Cerebellar nuclear complex (tissue), 1 donor: ENCODE measurements around the gene TIAM2.
"Not testable (repeated sequence)": the region's sequence is repeated elsewhere in the genome, so short reads cannot be mapped to it uniquely, and the experiment has no call there.

Source experiments
- DNase-seq, 2 experiments: peaks; one replicate each; lab custom pipeline; 2025; lab: John Stamatoyannopoulos, UW

Gene TIAM2

GRCh38 chr6:155100591-155100990, 105.5 kb downstream of the TIAM2 start:
- DNase-seq: no peak

GRCh38 chr6:155103083-155103645, 108.0 kb downstream of the TIAM2 start:
- not testable (repeated sequence) for DNase-seq

- DNase-seq: no peak
These were observed 108.8 kb downstream of the TIAM2 start for GRCh38 chr6:155103816-155104366.

- no peak for DNase-seq
These were observed 111.5 kb downstream of the TIAM2 start for GRCh38 chr6:155106456-155107115.

- no peak for DNase-seq
These were observed 112.4 kb downstream of the TIAM2 start for GRCh38 chr6:155107432-155108069.

GRCh38 chr6:155108070-155108820, 113.1 kb downstream of the TIAM2 start:
- DNase-seq: no peak

- DNase-seq: no peak
These were observed 115.6 kb downstream of the TIAM2 start for GRCh38 chr6:155110721-155111120.

- no peak for DNase-seq
These were observed 117.6 kb downstream of the TIAM2 start for GRCh38 chr6:155112757-155113156.

GRCh38 chr6:155115893-155116570, 120.9 kb downstream of the TIAM2 start:
- DNase-seq: no peak

- no peak for DNase-seq
These were observed 121.4 kb downstream of the TIAM2 start for GRCh38 chr6:155116571-155116910.

GRCh38 chr6:155117256-155117655, 122.1 kb downstream of the TIAM2 start:
- no peak for DNase-seq

GRCh38 chr6:155117785-155118184, 122.7 kb downstream of the TIAM2 start:
- DNase-seq: no peak

- not testable (repeated sequence) for DNase-seq
These were observed 124.1 kb downstream of the TIAM2 start for GRCh38 chr6:155119201-155119600.

- DNase-seq: no peak
These were observed 124.9 kb downstream of the TIAM2 start for GRCh38 chr6:155120034-155120433.

GRCh38 chr6:155121294-155121693, 126.2 kb downstream of the TIAM2 start:
- DNase-seq: no peak

- peak; percentile 7 to 30 for DNase-seq
These were observed 126.6 kb downstream of the TIAM2 start for GRCh38 chr6:155121699-155122098.

- DNase-seq: no peak
These were observed 127.3 kb downstream of the TIAM2 start for GRCh38 chr6:155122199-155122950.

- no peak for DNase-seq
These were observed 128.4 kb downstream of the TIAM2 start for GRCh38 chr6:155123520-155123919.

- DNase-seq: no peak
These were observed 130.8 kb downstream of the TIAM2 start for GRCh38 chr6:155125906-155126305.

GRCh38 chr6:155126727-155127439, 131.8 kb downstream of the TIAM2 start:
- DNase-seq: no peak

- no peak for DNase-seq
These were observed 133.9 kb downstream of the TIAM2 start for GRCh38 chr6:155128977-155129376.
